GM23248 (cell line): ENCODE data around the gene SNRPB. TPM values are rescaled to one million over a fixed set of nuclear protein-coding genes. Genes with fewer than 3 reads are reported as not detected.

Experiments
- DNase-seq: peaks from one replicate; pipeline ENCODE4 v3.0.0-alpha.2; 2015
- H2AFZ ChIP-seq: fragments of 200-600 bp; sonication (generic); 2 replicates; pipeline ENCODE4 v1.6.1; 2016; ENCODE audit warnings: antibody characterized with exemption
- H3F3A ChIP-seq: fragments of 200-600 bp; sonication (generic); 2 replicates; pipeline ENCODE4 v1.6.1; 2016; ENCODE audit warnings: mild to moderate bottlenecking, antibody characterized with exemption, mixed run types; ENCODE audit not compliant: insufficient read depth
- H3K27ac ChIP-seq: fragments of 200-600 bp; sonication (generic); 2 replicates; pipeline ENCODE4 v1.5.1; 2016; ENCODE audit warnings: mild to moderate bottlenecking
- H3K27me3 ChIP-seq: fragments of 200-600 bp; sonication (generic); replicated peaks from 2 replicates; pipeline ENCODE4 v1.6.1; 2016; ENCODE audit warnings: mild to moderate bottlenecking; ENCODE audit not compliant: insufficient read depth
- H3K36me3 ChIP-seq: fragments of 200-600 bp; sonication (generic); 2 replicates; pipeline ENCODE4 v1.6.1; 2016; ENCODE audit warnings: low read depth, mild to moderate bottlenecking
- H3K4me1 ChIP-seq: fragments of 200-600 bp; sonication (generic); 2 replicates; pipeline ENCODE4 v1.6.1; 2016; ENCODE audit warnings: mild to moderate bottlenecking; ENCODE audit not compliant: insufficient read depth
- H3K4me2 ChIP-seq: fragments of 200-600 bp; sonication (generic); one replicate; pipeline ENCODE4 v1.6.1; 2016; ENCODE audit warnings: mild to moderate bottlenecking; ENCODE audit not compliant: unreplicated experiment
- H3K4me3 ChIP-seq: fragments of 200-600 bp; sonication (generic); 2 replicates; pipeline ENCODE4 v1.5.1; 2016; ENCODE audit warnings: mild to moderate bottlenecking
- H3K79me2 ChIP-seq: fragments of 200-600 bp; sonication (generic); 2 replicates; pipeline ENCODE4 v1.6.1; 2016; ENCODE audit warnings: mild to moderate bottlenecking; ENCODE audit not compliant: insufficient read depth
- H3K9ac ChIP-seq: fragments of 200-600 bp; sonication (generic); 2 replicates; pipeline ENCODE4 v1.6.1; 2016; ENCODE audit warnings: mild to moderate bottlenecking
- H3K9me2 ChIP-seq: fragments of 200-600 bp; sonication (generic); 2 replicates; pipeline ENCODE4 v1.6.1; 2016; ENCODE audit warnings: mixed run types, mild to moderate bottlenecking, moderate library complexity; ENCODE audit not compliant: insufficient read depth
- H3K9me3 ChIP-seq: fragments of 200-600 bp; sonication (generic); one replicate; pipeline ENCODE4 v1.6.1; 2017; ENCODE audit warnings: low read depth
- H4K20me1 ChIP-seq: fragments of 200-600 bp; sonication (generic); 2 replicates; pipeline ENCODE4 v1.6.0; 2016; ENCODE audit not compliant: insufficient read depth
- EZH2 ChIP-seq: fragments of 200-600 bp; sonication (generic); IDR thresholded peaks from 2 replicates; pipeline ENCODE4 v1.6.1; 2018; ENCODE audit warnings: antibody characterized with exemption, mild to moderate bottlenecking; ENCODE audit not compliant: insufficient read depth, poor library complexity, severe bottlenecking
- EZH2phosphoT487 ChIP-seq: fragments of 200-600 bp; sonication (generic); IDR thresholded peaks from 2 replicates; pipeline ENCODE4 v1.6.1; 2018; ENCODE audit warnings: antibody characterized with exemption, moderate library complexity, mild to moderate bottlenecking, low read depth; ENCODE audit not compliant: insufficient read depth
- WGBS, 2 experiments: methylation state at CpG; one replicate each; pipeline ENCODE4 v1.1.6; 2015 to 2017; ENCODE audit warnings: low lambda C conversion rate in 2 of 2, low coverage in 1 of 2; ENCODE audit errors: missing lambda C conversion rate in 2 of 2; 5-methylcytosine and 5-hydroxymethylcytosine counted together
- in situ Hi-C: fragments of 300-500 bp; cut with MboI; formaldehyde crosslinking; loops from 2 replicates; pipeline ENCODE4 v1.15.0; 2020
- polyA plus RNA-seq: library from polyadenylated mRNA; unstranded; fragments of >200 nt; fragmentation: Nextera tagmentation; extraction: Ambion mirVana; gene quantifications from 2 replicates; pipeline ENCODE4 v1.2.1, GENCODE V29; 2016
- total RNA-seq: library from RNA; depleted of rRNA; stranded (reverse); fragments of >200 nt; shearing (Covaris generic); gene quantifications from 2 replicates; pipeline ENCODE4 v1.2.3, GENCODE V29; 2014

The SNRPB gene
- total and polyA plus RNA-seq, 2 experiments from 2014 or later = 221 to 280 TPM

DNA sequence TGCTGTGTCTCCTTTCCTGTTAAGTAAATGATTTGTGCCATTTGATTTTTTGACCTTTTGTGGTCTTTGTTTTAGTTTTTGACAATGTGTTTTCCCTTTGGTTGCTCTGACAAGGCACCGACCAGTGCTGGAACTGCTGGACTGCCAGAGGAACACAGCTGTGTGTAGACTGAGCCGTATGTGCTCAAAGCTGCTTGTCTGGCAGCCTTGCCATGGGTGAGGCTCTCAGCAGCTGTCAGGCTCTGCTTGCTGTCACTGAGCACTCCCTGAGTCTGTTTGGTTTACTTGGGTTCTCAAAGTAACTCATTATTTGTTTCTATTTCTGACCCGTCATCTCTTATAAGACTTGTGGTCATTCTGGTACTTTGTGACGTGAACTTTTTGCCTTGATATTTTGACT is 15.1 kb upstream of the SNRPB start:
- no peaks in the 10 kb centered on the region for H4K20me1 ChIP-seq
- H3K4me2 ChIP-seq = no peak overlapping the region
- no peak for DNase-seq
- WGBS, 2 experiments = 64 to 68% methylated on average over 4 of the region's 4 CpGs
- no peaks in the 10 kb centered on the region for H3K27me3 ChIP-seq
- no peak for TF ChIP-seq EZH2
- TF ChIP-seq EZH2phosphoT487 = no peak
- no peak overlapping the region for H2AFZ ChIP-seq
- no peak overlapping the region for H3K4me3 ChIP-seq
- H3K4me1 ChIP-seq = no peaks in the 10 kb centered on the region
- H3K79me2 ChIP-seq = no peaks in the 10 kb centered on the region
- in situ Hi-C loops = no loop called here
- no peaks in the 10 kb centered on the region for H3K9me3 ChIP-seq
- peaks cover 51% of the 10 kb centered on the region for H3K36me3 ChIP-seq
- H3K9ac ChIP-seq = no peak overlapping the region
- H3K27ac ChIP-seq = no peak overlapping the region
- no peaks in the 10 kb centered on the region for H3K9me2 ChIP-seq
- peaks cover 7% of the 10 kb centered on the region; the same call in 1 of the 2 replicates for H3F3A ChIP-seq

DNA sequence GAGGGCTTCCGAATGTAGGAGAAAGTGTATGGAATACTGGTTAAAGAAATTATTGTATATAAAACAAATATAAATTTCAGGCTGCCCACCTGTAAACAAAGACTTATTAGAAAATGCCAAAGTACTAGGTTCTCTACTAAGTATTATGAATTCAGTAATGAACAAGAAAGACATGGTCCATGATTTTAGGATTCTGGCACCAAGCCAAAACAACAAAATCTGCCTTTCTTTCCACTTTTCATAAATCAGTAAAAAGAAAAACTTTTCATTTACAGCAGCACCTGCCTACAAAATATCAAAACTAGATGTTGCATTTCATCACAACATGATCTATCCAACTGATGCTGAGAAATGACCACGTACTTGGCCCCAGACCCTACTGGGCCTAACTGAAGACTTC is 14.5 kb upstream of the SNRPB start:
- 97 to 98% methylated on average over 2 of the region's 2 CpGs for WGBS, 2 experiments
- no peak for DNase-seq
- H3K79me2 ChIP-seq = no peaks in the 10 kb centered on the region
- no peaks in the 10 kb centered on the region for H3K9me3 ChIP-seq
- no peaks in the 10 kb centered on the region for H3K9me2 ChIP-seq
- no peaks in the 10 kb centered on the region for H4K20me1 ChIP-seq
- peaks cover 7% of the 10 kb centered on the region; the same call in 1 of the 2 replicates for H3F3A ChIP-seq
- peaks cover 49% of the 10 kb centered on the region for H3K36me3 ChIP-seq
- no peak overlapping the region for H3K4me3 ChIP-seq
- H3K9ac ChIP-seq = no peak overlapping the region
- H3K4me1 ChIP-seq = no peaks in the 10 kb centered on the region
- no peak overlapping the region for H2AFZ ChIP-seq
- H3K4me2 ChIP-seq = no peak overlapping the region
- H3K27ac ChIP-seq = no peak overlapping the region
- no peaks in the 10 kb centered on the region for H3K27me3 ChIP-seq
- in situ Hi-C loops = no loop called here
- TF ChIP-seq EZH2phosphoT487 (no peak), EZH2 (no peak)

DNA sequence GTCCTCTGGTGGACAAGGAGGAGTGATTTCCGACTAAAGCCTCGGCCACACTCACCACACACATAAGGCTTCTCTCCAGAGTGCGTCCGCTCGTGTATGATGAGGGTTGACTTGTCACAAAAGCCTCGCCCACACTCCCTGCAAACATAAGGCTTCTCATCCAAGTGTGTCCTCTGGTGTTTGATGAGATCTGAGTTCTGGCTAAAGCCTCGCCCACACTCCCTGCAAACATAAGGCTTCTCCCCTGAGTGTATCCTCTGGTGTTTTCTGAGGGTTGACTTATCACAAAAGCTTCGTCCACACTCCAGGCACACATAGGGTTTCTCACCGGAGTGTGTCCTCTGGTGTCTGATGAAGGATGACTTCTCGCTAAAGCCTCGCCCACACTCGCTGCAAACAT is 12.9 kb upstream of the SNRPB start:
- no peaks in the 10 kb centered on the region for H3K79me2 ChIP-seq
- no peaks in the 10 kb centered on the region for H3K27me3 ChIP-seq
- H3K9me2 ChIP-seq = no peaks in the 10 kb centered on the region
- peaks cover 37% of the 10 kb centered on the region for H3K36me3 ChIP-seq
- H4K20me1 ChIP-seq = no peaks in the 10 kb centered on the region
- H3K4me1 ChIP-seq = no peaks in the 10 kb centered on the region
- H3K9ac ChIP-seq = no peak overlapping the region
- 97 to 98% methylated on average over 12 of the region's 12 CpGs for WGBS, 2 experiments
- no peak for TF ChIP-seq EZH2phosphoT487
- TF ChIP-seq EZH2 = no peak
- H3K9me3 ChIP-seq = no peaks in the 10 kb centered on the region
- no peak overlapping the region for H2AFZ ChIP-seq
- H3K4me2 ChIP-seq = no peak overlapping the region
- no peak for DNase-seq
- peaks cover 7% of the 10 kb centered on the region; the same call in 1 of the 2 replicates for H3F3A ChIP-seq
- H3K4me3 ChIP-seq = no peak overlapping the region
- in situ Hi-C loops = no loop called here
- no peak overlapping the region for H3K27ac ChIP-seq

DNA sequence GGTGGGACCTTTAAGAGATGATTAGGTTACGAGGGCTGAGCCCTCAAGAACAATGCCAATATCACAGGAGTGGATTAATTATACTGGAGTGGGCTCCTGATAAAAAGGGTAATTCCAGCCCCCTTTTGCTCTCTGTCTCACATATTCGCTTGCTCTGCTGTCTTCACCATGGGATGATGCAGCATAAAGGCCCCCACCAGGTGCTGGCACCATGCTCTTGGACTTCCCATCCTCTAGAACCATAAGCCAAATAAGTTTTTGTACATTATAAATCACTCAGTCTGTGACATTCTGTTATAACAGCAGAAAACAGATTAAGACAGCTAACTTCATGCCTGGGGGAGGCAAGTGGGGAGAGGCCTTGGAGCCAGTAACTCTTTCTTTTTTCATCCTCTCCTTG is 9.8 kb upstream of the SNRPB start:
- Histone ChIP-seq H3K4me1 (no peaks in the 10 kb centered on the region), H3K36me3 (peaks cover 16% of the 10 kb centered on the region), H3F3A (peaks cover 3% of the 10 kb centered on the region; the same call in 1 of the 2 replicates), H4K20me1 (no peaks in the 10 kb centered on the region), H3K9me3 (no peaks in the 10 kb centered on the region), H3K79me2 (no peaks in the 10 kb centered on the region), H2AFZ (no peak overlapping the region), H3K4me3 (no peak overlapping the region), H3K9me2 (no peaks in the 10 kb centered on the region), H3K27me3 (no peaks in the 10 kb centered on the region), H3K4me2 (no peak overlapping the region), H3K9ac (no peak overlapping the region), H3K27ac (no peak overlapping the region)
- in situ Hi-C loops = no loop called here
- DNase-seq = no peak
- WGBS, 2 experiments = 93 to 98% methylated on average over 2 of the region's 2 CpGs
- TF ChIP-seq EZH2 (no peak), EZH2phosphoT487 (no peak)
